ENCODE data around the gene ASB9. TPM values are rescaled to one million over a fixed set of nuclear protein-coding genes. Genes with fewer than 3 reads are reported as not detected.

The ASB9 gene
- total and polyA plus RNA-seq, 9 of the 15 experiments (the other 6 are each of a cell fraction or from before 2014, with no cell fraction given), result 0.27 to 1.7 (median 0.96) TPM

GRCh38 chrX:15221321-15221720 lies 48.6 kb downstream of the ASB9 start:
- in situ Hi-C loops (cut with MboI) (no loop called here), intact Hi-C loops (cut with micrococcal nuclease) (no loop called here)
- Histone ChIP-seq H3K9me3 (replicated peaks; ENCODE audit: control insufficient read depth, insufficient read depth, low read depth, low read length) (no peaks in the 10 kb centered on the region), H3K4me3 (no peak overlapping the region), H3K9ac (ENCODE audit: insufficient read depth in 1 of 2, low read depth in 2 of 2, low read length in 2 of 2) (no peak overlapping the region), H2AFZ (ENCODE audit: low read depth, low read length) (no peak overlapping the region), H4K20me1 (replicated peaks; ENCODE audit: control insufficient read depth, insufficient read depth, low read length) (no peaks in the 10 kb centered on the region), H3K9me1 (ENCODE audit: control insufficient read depth, insufficient read depth, low read length) (no peaks in the 10 kb centered on the region), H3K27ac (ENCODE audit: extremely low read depth, low read depth, low read length) (no peak overlapping the region), H3K4me1 (replicated peaks in 1 of 2; ENCODE audit: control insufficient read depth in 2 of 2, insufficient read depth in 2 of 2, low read length in 2 of 2) (no peaks in the 10 kb centered on the region), H3K4me2 (ENCODE audit: insufficient read depth, low read length) (no peak overlapping the region), H3K79me2 (ENCODE audit: control insufficient read depth, insufficient read depth, low read length) (no peaks in the 10 kb centered on the region), H3K27me3 (ENCODE audit: control insufficient read depth in 2 of 2, insufficient read depth in 2 of 2, low read length in 2 of 2) (no peaks in the 10 kb centered on the region), H3K36me3 (ENCODE audit: control insufficient read depth, insufficient read depth, low read length) (no peaks in the 10 kb centered on the region)
- ATAC-seq (no peak), FAIRE-seq (no peak), DNase-seq (ENCODE audit: extremely low read depth in 1 of 4, low spot score in 3 of 4) (no peak)
- BruUV-seq (replicated peaks), result no TSS peak
- TF ChIP-seq CEBPG (CRISPR knock-in tag; IDR thresholded peaks at IDR 0.05) (no peak), CEBPG (tag; conservative IDR thresholded peaks at IDR 0.05 in 1 of 2, IDR thresholded peaks at IDR 0.05 in 1 of 2) (no peak), ARID1B (IDR thresholded peaks at IDR 0.05) (no peak), POLR2G (IDR thresholded peaks at IDR 0.05; ENCODE audit: low read depth, low read length) (no peak), MCM3 (IDR thresholded peaks at IDR 0.05) (no peak), POLR2H (tag; IDR thresholded peaks at IDR 0.05; ENCODE audit: low read depth) (no peak), THRA (IDR thresholded peaks at IDR 0.05) (no peak), ETV6 (IDR thresholded peaks at IDR 0.05; ENCODE audit: borderline replicate concordance in 1 of 2, low read depth in 2 of 2, low read length in 1 of 2) (no peak), ETV6 (CRISPR knock-in tag; IDR thresholded peaks at IDR 0.05; ENCODE audit: borderline replicate concordance) (no peak), ILF3 (IDR thresholded peaks at IDR 0.05; ENCODE audit: borderline replicate concordance) (no peak), ZNF217 (CRISPR knock-in tag; IDR thresholded peaks at IDR 0.05) (no peak)
- CTCF ChIA-PET (ENCODE audit: low intra/inter-chr PET ratio), result no interaction called here
- POLR2A ChIA-PET, result no interaction called here

All from K562 (cell line).